Epidermal melanocyte (primary cell): ENCODE measurements around the gene SLC2A5.

Experiments used
- DNase-seq: peaks from one replicate; pipeline ENCODE4 v3.0.0; 2011; ENCODE audit warnings: low spot score; ENCODE audit not compliant: insufficient read length

Gene SLC2A5

GRCh38 chr1:9093091-9093490, 23.7 kb upstream of the SLC2A5 start:
- no peak for DNase-seq

- no peak for DNase-seq
Observed at GRCh38 chr1:9088807-9089206, 19.4 kb upstream of the SLC2A5 start.

GRCh38 chr1:9087411-9088125, 18.1 kb upstream of the SLC2A5 start:
- no peak for DNase-seq

GRCh38 chr1:9086796-9087195, 17.4 kb upstream of the SLC2A5 start:
- no peak for DNase-seq

- DNase-seq, result peak; percentile 37
Observed at GRCh38 chr1:9086045-9086444, 16.6 kb upstream of the SLC2A5 start.

- no peak for DNase-seq
Observed at GRCh38 chr1:9085306-9085940, 16.0 kb upstream of the SLC2A5 start.

GRCh38 chr1:9084906-9085305, 15.5 kb upstream of the SLC2A5 start:
- peak; percentile 33 for DNase-seq

GRCh38 chr1:9081473-9081872, 12.0 kb upstream of the SLC2A5 start:
- DNase-seq, result no peak

GRCh38 chr1:9080705-9081291, 11.4 kb upstream of the SLC2A5 start:
- DNase-seq, result no peak

GRCh38 chr1:9079988-9080704, 10.7 kb upstream of the SLC2A5 start:
- DNase-seq, result no peak

GRCh38 chr1:9078752-9079500, 9.5 kb upstream of the SLC2A5 start:
- no peak for DNase-seq

- DNase-seq, result no peak
Observed at GRCh38 chr1:9078015-9078751, 8.7 kb upstream of the SLC2A5 start.

- no peak for DNase-seq
Observed at GRCh38 chr1:9075022-9075421, 5.6 kb upstream of the SLC2A5 start.

GRCh38 chr1:9073143-9073542, 3.7 kb upstream of the SLC2A5 start:
- no peak for DNase-seq

- DNase-seq, result no peak
Observed at GRCh38 chr1:9071554-9072235, 2.3 kb upstream of the SLC2A5 start.

- DNase-seq, result no peak
Observed at GRCh38 chr1:9070486-9070885, 1.1 kb upstream of the SLC2A5 start.

GRCh38 chr1:9068981-9069325, 482 bp downstream of the SLC2A5 start:
- DNase-seq, result peak; percentile 54

- DNase-seq, result peak; percentile 34
Observed at GRCh38 chr1:9066945-9067807, 2.3 kb downstream of the SLC2A5 start.

GRCh38 chr1:9065213-9065751, 4.2 kb downstream of the SLC2A5 start:
- no peak for DNase-seq
